Gastrocnemius medialis (tissue), 4 donors: ENCODE results near the gene ANKRD22. TPM values are rescaled to one million over a fixed set of nuclear protein-coding genes. Genes with fewer than 3 reads are reported as not detected.

ENCODE experiments used
- ATAC-seq, 2 donors: fragments of 150-250 bp; one replicate each; pipeline ENCODE4 v1.9.1; 2016
- DNase-seq, 2 donors: peaks; one replicate each; pipeline ENCODE4 v3.0.0-alpha.2; 2019
- H3K27ac ChIP-seq, 4 donors: fragments of 200-600 bp; sonication (generic); 1 replicate in 1 of 4; 2 replicates in 3 of 4; pipeline ENCODE4 v1.5.1; 2016 to 2018; ENCODE audit warnings: mild to moderate bottlenecking in 2 of 4, moderate library complexity in 1 of 4
- H3K27me3 ChIP-seq, 3 donors: fragments of 200-600 bp; sonication (generic) in 2 of 3; 1 replicate in 1 of 3; 2 replicates in 2 of 3; pipeline versions ENCODE4 v1.5.1 to v1.6.0; 2016 to 2019; ENCODE audit warnings: mild to moderate bottlenecking in 1 of 3, moderate library complexity in 1 of 3
- H3K36me3 ChIP-seq, 2 donors: fragments of 200-600 bp; sonication (generic) in 1 of 2; one replicate each; pipeline ENCODE4 v1.5.1; 2017 to 2018
- H3K4me1 ChIP-seq, 2 donors: fragments of 200-600 bp; sonication (generic) in 1 of 2; one replicate each; pipeline ENCODE4 v1.5.1; 2016 to 2017; ENCODE audit warnings: mild to moderate bottlenecking in 2 of 2
- H3K4me3 ChIP-seq, 4 donors: fragments of 200-600 bp; sonication (generic) in 3 of 4; 1 replicate in 1 of 4; 2 replicates in 3 of 4; pipeline ENCODE4 v1.5.1; 2016 to 2019; ENCODE audit warnings: mild to moderate bottlenecking in 2 of 4
- H3K9me3 ChIP-seq, 3 donors: fragments of 200-600 bp; sonication (generic) in 2 of 3; 1 replicate in 1 of 3; 2 replicates in 2 of 3; pipeline ENCODE4 v1.5.1; 2016 to 2019
- POLR2A ChIP-seq, 2 donors: fragments of 450-650 bp; IDR thresholded peaks; one replicate each; pipeline ENCODE4 v1.6.1; 2017; ENCODE audit warnings: antibody characterized with exemption in 2 of 2, mild to moderate bottlenecking in 2 of 2, moderate library complexity in 2 of 2
- in situ Hi-C, 4 donors: fragments of 200-750 bp; cut with MboI; loops; one replicate each; pipeline versions ENCODE4 v1.15.0 to v1.8.0; 2017; ENCODE audit warnings: low sequenced_read_pairs in 4 of 4
- intact Hi-C: fragments of 100-400 bp; cut with DNase I; formaldehyde crosslinking; loops from one replicate; pipeline ENCODE4 v1.15.1; 2023; ENCODE audit warnings: low total_unique reads
- total RNA-seq, 4 donors: library from RNA; depleted of rRNA; stranded (reverse); fragments of >200 nt; gene quantifications; one replicate each; pipeline versions ENCODE4 v1.1.0 to v1.2.3, GENCODE V29; 2016
- TF ChIP-seq, protein P1 (sequence below), 5 experiments: fragments of 450-650 bp in 3 of 5; fragments of 200-600 bp in 2 of 5; sonication (generic) in 2 of 5; IDR thresholded peaks in 4 of 5; conservative IDR thresholded peaks in 1 of 5; 1 replicate in 4 of 5; 2 replicates in 1 of 5; pipeline ENCODE4 v1.5.1; 2016 to 2019; ENCODE audit warnings: antibody characterized with exemption in 5 of 5, mild to moderate bottlenecking in 3 of 5, moderate library complexity in 3 of 5

ANKRD22 gene
- total RNA-seq, 4 donors from 2014 or later = not detected

DNA sequence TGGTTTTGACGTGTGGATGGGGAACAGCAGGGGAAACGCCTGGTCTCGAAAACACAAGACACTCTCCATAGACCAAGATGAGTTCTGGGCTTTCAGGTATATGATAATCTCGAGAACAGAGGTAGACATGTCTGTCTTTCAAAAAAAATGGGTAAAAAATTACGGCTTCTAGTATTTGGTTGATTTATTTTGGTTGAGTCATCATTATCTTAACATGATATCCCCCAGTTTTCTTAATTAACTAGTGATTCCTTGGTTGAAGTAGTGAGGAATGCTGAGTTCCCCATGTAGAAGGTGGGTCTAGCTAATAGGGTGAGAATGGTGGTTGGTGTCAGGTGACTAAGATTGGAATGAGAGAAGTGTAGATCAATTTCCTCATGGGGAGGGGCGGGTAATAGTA, 38.4 kb downstream of the ANKRD22 start:
- Histone ChIP-seq H3K9me3 (no peaks in the 10 kb centered on the region), H3K27me3 (no peaks in the 10 kb centered on the region), H3K27ac (no peak overlapping the region), H3K36me3 (no peaks in the 10 kb centered on the region), H3K4me1 (no peaks in the 10 kb centered on the region), H3K4me3 (no peak overlapping the region)
- no peak for TF ChIP-seq POLR2A (IDR thresholded peaks at IDR 0.05)
- TF ChIP-seq, protein P1, sequence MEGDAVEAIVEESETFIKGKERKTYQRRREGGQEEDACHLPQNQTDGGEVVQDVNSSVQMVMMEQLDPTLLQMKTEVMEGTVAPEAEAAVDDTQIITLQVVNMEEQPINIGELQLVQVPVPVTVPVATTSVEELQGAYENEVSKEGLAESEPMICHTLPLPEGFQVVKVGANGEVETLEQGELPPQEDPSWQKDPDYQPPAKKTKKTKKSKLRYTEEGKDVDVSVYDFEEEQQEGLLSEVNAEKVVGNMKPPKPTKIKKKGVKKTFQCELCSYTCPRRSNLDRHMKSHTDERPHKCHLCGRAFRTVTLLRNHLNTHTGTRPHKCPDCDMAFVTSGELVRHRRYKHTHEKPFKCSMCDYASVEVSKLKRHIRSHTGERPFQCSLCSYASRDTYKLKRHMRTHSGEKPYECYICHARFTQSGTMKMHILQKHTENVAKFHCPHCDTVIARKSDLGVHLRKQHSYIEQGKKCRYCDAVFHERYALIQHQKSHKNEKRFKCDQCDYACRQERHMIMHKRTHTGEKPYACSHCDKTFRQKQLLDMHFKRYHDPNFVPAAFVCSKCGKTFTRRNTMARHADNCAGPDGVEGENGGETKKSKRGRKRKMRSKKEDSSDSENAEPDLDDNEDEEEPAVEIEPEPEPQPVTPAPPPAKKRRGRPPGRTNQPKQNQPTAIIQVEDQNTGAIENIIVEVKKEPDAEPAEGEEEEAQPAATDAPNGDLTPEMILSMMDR (IDR thresholded peaks at IDR 0.05 in 4 of 5, conservative IDR thresholded peaks at IDR 0.05 in 1 of 5) = no peak
- intact Hi-C loops = no loop called here
- in situ Hi-C loops = loop anchor here in 1 of 4 donors (25.0 kb wide), 1 partner anchor 226 kb away; the partner anchor contains the start of genes LIPJ and RNLS
- DNase-seq (no peak), ATAC-seq (no peak)

- in situ Hi-C loops (loop anchor here in 1 of 4 donors (25.0 kb wide), 1 partner anchor 223 kb away; the partner anchor contains the start of genes LIPJ and RNLS), intact Hi-C loops (no loop called here)
- H3K27ac ChIP-seq = no peak overlapping the region
- ATAC-seq = peak in 1 of 2 donors; percentile 46
- no peaks in the 10 kb centered on the region for H3K36me3 ChIP-seq
- no peaks in the 10 kb centered on the region for H3K9me3 ChIP-seq
- no peaks in the 10 kb centered on the region for H3K4me1 ChIP-seq
- no peaks in the 10 kb centered on the region for H3K27me3 ChIP-seq
- no peak for DNase-seq
- TF ChIP-seq POLR2A (IDR thresholded peaks at IDR 0.05) = no peak
- TF ChIP-seq, protein P1 (IDR thresholded peaks at IDR 0.05 in 4 of 5, conservative IDR thresholded peaks at IDR 0.05 in 1 of 5) = peak in 3 of 5 experiments; percentile 17 to 53 (median 34)
- no peak overlapping the region for H3K4me3 ChIP-seq
Measured at GRCh38 chr10:88810196-88810961, 41.3 kb downstream of the ANKRD22 start.

DNA sequence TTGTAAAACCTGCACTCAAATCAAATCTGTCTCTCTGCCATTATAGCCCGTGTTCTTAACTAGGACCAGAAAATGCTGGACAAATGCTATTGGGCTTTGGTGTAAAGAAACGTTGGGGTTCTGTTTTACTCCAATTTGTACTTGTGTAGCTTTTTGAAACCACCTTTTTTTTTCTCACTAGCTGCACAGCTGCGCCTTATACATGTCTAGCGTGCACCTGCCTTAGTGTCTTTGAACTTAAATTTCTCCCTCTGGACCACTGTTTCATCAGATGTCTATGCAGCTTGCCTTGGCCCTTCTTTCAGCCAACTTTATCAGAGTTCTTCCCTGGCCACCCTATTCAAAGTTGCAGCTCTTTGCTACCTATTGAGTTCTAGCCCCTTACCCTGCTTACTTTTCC, 42.0 kb downstream of the ANKRD22 start:
- TF ChIP-seq POLR2A (IDR thresholded peaks at IDR 0.05) = no peak
- TF ChIP-seq, protein P1 (IDR thresholded peaks at IDR 0.05 in 4 of 5, conservative IDR thresholded peaks at IDR 0.05 in 1 of 5) = no peak
- ATAC-seq (no peak), DNase-seq (no peak)
- H3K27me3 ChIP-seq = no peaks in the 10 kb centered on the region
- no peaks in the 10 kb centered on the region for H3K36me3 ChIP-seq
- H3K9me3 ChIP-seq = no peaks in the 10 kb centered on the region
- H3K4me3 ChIP-seq = no peak overlapping the region
- no peak overlapping the region for H3K27ac ChIP-seq
- intact Hi-C loops (no loop called here), in situ Hi-C loops (loop anchor here in 1 of 4 donors (25.0 kb wide), 1 partner anchor 222 kb away; the partner anchor contains the start of genes LIPJ and RNLS)
- H3K4me1 ChIP-seq = no peaks in the 10 kb centered on the region

GRCh38 chr10:88805924-88806323, 45.7 kb downstream of the ANKRD22 start:
- no peaks in the 10 kb centered on the region for H3K9me3 ChIP-seq
- no peak overlapping the region for H3K27ac ChIP-seq
- no peak for DNase-seq
- in situ Hi-C loops (loop anchor here in 1 of 4 donors (25.0 kb wide), 1 partner anchor 219 kb away; the partner anchor contains the start of genes LIPJ and RNLS), intact Hi-C loops (no loop called here)
- no peaks in the 10 kb centered on the region for H3K36me3 ChIP-seq
- no peak overlapping the region for H3K4me3 ChIP-seq
- no peaks in the 10 kb centered on the region for H3K27me3 ChIP-seq
- ATAC-seq = no peak
- TF ChIP-seq POLR2A (IDR thresholded peaks at IDR 0.05) = no peak
- TF ChIP-seq, protein P1 (IDR thresholded peaks at IDR 0.05 in 4 of 5, conservative IDR thresholded peaks at IDR 0.05 in 1 of 5) = no peak
- no peaks in the 10 kb centered on the region for H3K4me1 ChIP-seq
